A549 (cell line): ENCODE results near the gene U2SURP. TPM values are rescaled to one million over a fixed set of nuclear protein-coding genes. Genes with fewer than 3 reads are reported as not detected.

Source experiments
- ATAC-seq, 2 experiments: fragments of 200-7000 bp in 1 of 2; fragments of >200 bp in 1 of 2; cut with Nextera tagmentation in 1 of 2; cut with Tn5 transposase in 1 of 2; 3 replicates each; pipeline versions ENCODE4 v1.8.0 to v1.9.1; 2018 to 2020; ENCODE audit warnings: mild to moderate bottlenecking in 1 of 2, moderate library complexity in 1 of 2
- CTCF ChIA-PET: fragments of 300-600 bp; sonication (Branson Sonifier 250); formaldehyde crosslinking; extraction: SDS; loops from one replicate; lab custom pipeline; 2021; ENCODE audit warnings: antibody characterized with exemption, inconsistent platforms; lab: Yijun Ruan, JAX
- POLR2A ChIA-PET: fragments of 350-600 bp; formaldehyde crosslinking; extraction: SDS; loops from one replicate; lab custom pipeline; 2021; ENCODE audit warnings: antibody characterized with exemption, inconsistent platforms; lab: Yijun Ruan, JAX
- DNase-seq, 2 experiments: peaks; one replicate each; pipeline versions ENCODE4 v3.0.0 to v3.0.0-alpha.2; 2011 to 2016; ENCODE audit warnings: low read depth in 1 of 2, low spot score in 1 of 2
- FAIRE-seq: peaks from 2 replicates; lab custom pipeline; 2011; peaks lifted over from hg19 to GRCh38; lab: Jason Lieb, UNC
- H3K27ac ChIP-seq, 2 experiments: fragments of >200 bp; sonication (Bioruptor Twin); formaldehyde crosslinking; 3 replicates each; pipeline ENCODE4 v1.5.1; 2016 to 2017
- H3K4me1 ChIP-seq: fragments of >200 bp; sonication (Bioruptor Twin); formaldehyde crosslinking; 3 replicates; pipeline ENCODE4 v1.6.1; 2016
- H3K4me2 ChIP-seq: fragments of >200 bp; sonication (Bioruptor Twin); formaldehyde crosslinking; 3 replicates; pipeline ENCODE4 v1.6.1; 2016
- H3K4me3 ChIP-seq: fragments of >200 bp; sonication (Bioruptor Twin); formaldehyde crosslinking; 3 replicates; pipeline ENCODE4 v1.5.1; 2016
- H3K9me3 ChIP-seq: fragments of >200 bp; sonication (Bioruptor Twin); formaldehyde crosslinking; 3 replicates; pipeline ENCODE4 v1.6.1; 2016
- CBX2 ChIP-seq: fragments of 200-600 bp; sonication (generic); IDR thresholded peaks from 2 replicates; pipeline ENCODE4 v1.6.1; 2016; ENCODE audit warnings: low read depth, mild to moderate bottlenecking, borderline replicate concordance
- CTCF ChIP-seq: fragments of >200 bp; sonication (Bioruptor Twin); formaldehyde crosslinking; IDR thresholded peaks from 3 replicates; pipeline ENCODE4 v1.5.1; 2016
- E2F6 ChIP-seq: IDR thresholded peaks from 2 replicates; pipeline ENCODE4 v1.6.1; 2012; ENCODE audit warnings: low read depth, borderline replicate concordance
- EHMT2 ChIP-seq: fragments of 200-600 bp; sonication (generic); IDR thresholded peaks from 2 replicates; pipeline ENCODE4 v1.6.1; 2016; ENCODE audit warnings: antibody characterized with exemption, low read depth, mild to moderate bottlenecking, moderate library complexity
- FOXS1 ChIP-seq: fragments of 250-450 bp; sonication (Bioruptor Pico); IDR thresholded peaks from 2 replicates; pipeline ENCODE4 v1.5.0; 2020; ENCODE audit warnings: mild to moderate bottlenecking, moderate library complexity
- GATA3 ChIP-seq: IDR thresholded peaks from 2 replicates; pipeline ENCODE4 v1.6.1; 2012; ENCODE audit warnings: borderline replicate concordance
- HES2 ChIP-seq: fragments of >200 bp; sonication (Bioruptor Twin); formaldehyde crosslinking; IDR thresholded peaks from 2 replicates; pipeline ENCODE4 v1.6.1; 2016
- HOXB13 ChIP-seq: fragments of 250-450 bp; sonication (Bioruptor Pico); IDR thresholded peaks from 2 replicates; pipeline ENCODE4 v1.5.0; 2020; ENCODE audit warnings: low read depth, mild to moderate bottlenecking, moderate library complexity
- HOXB5 ChIP-seq: fragments of 250-450 bp; sonication (Bioruptor Pico); IDR thresholded peaks from 2 replicates; pipeline ENCODE4 v1.5.0; 2020; ENCODE audit warnings: mild to moderate bottlenecking, moderate library complexity
- JUN ChIP-seq, 2 experiments: fragments of >200 bp; sonication (Bioruptor Twin); formaldehyde crosslinking; IDR thresholded peaks; 2 replicates in 1 of 2; 3 replicates in 1 of 2; pipeline ENCODE4 v1.6.1; 2016 to 2017
- KDM5A ChIP-seq: fragments of 200-600 bp; sonication (generic); IDR thresholded peaks from 2 replicates; pipeline ENCODE4 v1.6.1; 2016; ENCODE audit warnings: antibody characterized with exemption, mild to moderate bottlenecking
- MAFK ChIP-seq: fragments of 450-650 bp; IDR thresholded peaks from 2 replicates; pipeline ENCODE4 v1.6.1; 2014; ENCODE audit not compliant: partially characterized antibody
- MYC ChIP-seq: IDR thresholded peaks from 2 replicates; pipeline ENCODE4 v1.6.1; 2012; ENCODE audit warnings: mild to moderate bottlenecking, inconsistent platforms, low read length, improper control_type of control experiment, borderline replicate concordance
- NR3C1 ChIP-seq: fragments of >200 bp; sonication (Bioruptor Twin); formaldehyde crosslinking; IDR thresholded peaks from 3 replicates; pipeline ENCODE4 v1.6.1; 2017
- POLR2A ChIP-seq: IDR thresholded peaks from 2 replicates; pipeline ENCODE4 v1.6.1; 2012; ENCODE audit warnings: mild to moderate bottlenecking, low read length
- POLR2AphosphoS2 ChIP-seq: conservative IDR thresholded peaks from 2 replicates; pipeline ENCODE4 v1.6.1; 2012; ENCODE audit warnings: low read length, improper control_type of control experiment, inconsistent platforms
- RAD21 ChIP-seq, 2 experiments: fragments of >200 bp in 1 of 2; sonication (Bioruptor Twin) in 1 of 2; formaldehyde crosslinking in 1 of 2; IDR thresholded peaks in 1 of 2; conservative IDR thresholded peaks in 1 of 2; 2 replicates in 1 of 2; 3 replicates in 1 of 2; pipeline ENCODE4 v1.6.1; 2012 to 2018; ENCODE audit warnings: inconsistent platforms in 1 of 2
- SMC3 ChIP-seq: fragments of >200 bp; sonication (Bioruptor Twin); formaldehyde crosslinking; IDR thresholded peaks from 3 replicates; pipeline ENCODE4 v1.6.1; 2018; ENCODE audit warnings: inconsistent platforms
- ZC3H11A ChIP-seq: fragments of 450-650 bp; IDR thresholded peaks from 2 replicates; pipeline ENCODE4 v1.6.1; 2014; ENCODE audit warnings: antibody characterized with exemption, mild to moderate bottlenecking
- ZFP36 ChIP-seq: fragments of 450-650 bp; IDR thresholded peaks from 2 replicates; pipeline ENCODE4 v1.6.1; 2014; ENCODE audit warnings: borderline replicate concordance; ENCODE audit not compliant: partially characterized antibody
- WGBS: methylation state at CpG from one replicate; pipeline ENCODE4 v1.1.6; 2017; ENCODE audit errors: missing lambda C conversion rate; 5-methylcytosine and 5-hydroxymethylcytosine counted together
- polyA plus RNA-seq, 4 experiments: library from polyadenylated mRNA; depleted of rRNA in 3 of 4; stranded (reverse); fragments of >200 nt; fragmentation: RNase III in 1 of 4; extraction: RNeasy Plus Mini Kit Qiagen cat#74134 plus additional on column Dnase treatment in 1 of 4; gene quantifications; 2 replicates in 3 of 4; 3 replicates in 1 of 4; pipeline ENCODE4 v1.2.3, GENCODE V29; 2011 to 2017

U2SURP gene
- polyA plus RNA-seq, 2 of the 4 experiments (the other 2 are of a cell fraction) = 90.1 to 166 TPM

GRCh38 chr3:142962175-142962519 is 39.2 kb upstream of the U2SURP start:
- H3K27ac ChIP-seq = peak overlapping the region in 1 of 2 experiments; percentile 49; a peak in 3 of 6 replicates
- no peak for FAIRE-seq
- WGBS = 95% methylated on average over 19 of the region's 19 CpGs
- no peak overlapping the region for H3K4me3 ChIP-seq
- CTCF ChIA-PET = interaction anchor here (0.7 to 2.5 kb wide), 9 partner anchors 11 to 133 kb away, joined by 3 to 9 read pairs (median 3); no protein-coding TSS in a partner anchor
- H3K4me2 ChIP-seq = peak overlapping the region; percentile 83
- no peak for TF ChIP-seq HOXB5 (CRISPR knock-in tag)
- TF ChIP-seq HES2 = no peak
- no peak for TF ChIP-seq SMC3
- TF ChIP-seq FOXS1 (CRISPR knock-in tag) = no peak
- TF ChIP-seq POLR2AphosphoS2 = no peak
- TF ChIP-seq CBX2 = no peak
- no peak for TF ChIP-seq NR3C1
- no peak for TF ChIP-seq E2F6
- TF ChIP-seq MYC = no peak
- TF ChIP-seq CTCF = no peak
- TF ChIP-seq ZC3H11A = no peak
- TF ChIP-seq MAFK = no peak
- no peak for TF ChIP-seq ZFP36
- POLR2A ChIA-PET = interaction anchor here (1.0 kb wide), 1 partner anchor 133 kb away, joined by 3 read pairs; no protein-coding TSS in a partner anchor
- no peaks in the 10 kb centered on the region for H3K9me3 ChIP-seq
- DNase-seq = no peak
- ATAC-seq = no peak
- H3K4me1 ChIP-seq = peaks cover 48% of the 10 kb centered on the region

- peak overlapping the region; percentile 83 for H3K4me2 ChIP-seq
- ATAC-seq (peak; percentile 30 to 40; a peak in 5 of 6 replicates), FAIRE-seq (no peak)
These were observed 38.7 kb upstream of the U2SURP start for GRCh38 chr3:142962520-142963233.

GRCh38 chr3:142963234-142963515 is 38.2 kb upstream of the U2SURP start:
- WGBS = 0% methylated on average over 3 of the region's 35 CpGs
- ChIA-PET POLR2A (interaction anchor here (1.0 kb wide), 1 partner anchor 134 kb away, joined by 3 read pairs; no protein-coding TSS in a partner anchor), CTCF (interaction anchor here (0.9 to 2.5 kb wide), 2 partner anchors 22 to 134 kb away, joined by 3 to 9 read pairs; no protein-coding TSS in a partner anchor)
- Histone ChIP-seq H3K27ac (peak overlapping the region; percentile 71 to 94), H3K4me1 (peaks cover 46% of the 10 kb centered on the region), H3K4me3 (peak overlapping the region; percentile 59), H3K9me3 (no peaks in the 10 kb centered on the region), H3K4me2 (peak overlapping the region; percentile 83)
- FAIRE-seq (no peak), DNase-seq (peak in 1 of 2 experiments; percentile 22), ATAC-seq (peak; percentile 67 to 74)
- TF ChIP-seq EHMT2 (no peak), KDM5A (no peak), GATA3 (no peak), RAD21 (conservative IDR thresholded peaks at IDR 0.05 in 1 of 2, IDR thresholded peaks at IDR 0.05 in 1 of 2) (peak in 1 of 2 experiments; percentile 14; a peak in 2 of 5 replicates), JUN (IDR thresholded peaks at IDR 0.05) (peak in 1 of 2 experiments; percentile 49; a peak in 1 of 5 replicates), CTCF (peak; percentile 35; the same call in 2 of the 3 replicates), SMC3 (0 out of 3 replicates have a peak, but pooled peaks have one; percentile 27), POLR2A (no peak; the same call in 1 of the 2 replicates)

More at GRCh38 chr3:142962520-142963233, 38.7 kb upstream of the U2SURP start:
- 0 out of 2 replicates have a peak, but pooled peaks have one; percentile 6 for TF ChIP-seq POLR2A
- no peak for TF ChIP-seq HOXB13 (CRISPR knock-in tag)
- TF ChIP-seq, all 56 proteins: peak for 1
- Histone ChIP-seq H3K27ac (peak overlapping the region; percentile 71 to 94), H3K4me3 (peak overlapping the region; percentile 59), H3K4me1 (peaks cover 48% of the 10 kb centered on the region), H3K9me3 (no peaks in the 10 kb centered on the region)
- peak in 1 of 2 experiments; percentile 16 for DNase-seq
- CTCF ChIA-PET = interaction anchor here (0.7 to 2.5 kb wide), 9 partner anchors 11 to 134 kb away, joined by 3 to 9 read pairs (median 3); no protein-coding TSS in a partner anchor
- 81% methylated on average over 56 of the region's 63 CpGs for WGBS
- POLR2A ChIA-PET = interaction anchor here (1.0 kb wide), 1 partner anchor 134 kb away, joined by 3 read pairs; no protein-coding TSS in a partner anchor
